GM23338 (cell line): ENCODE data around the gene PABPC3. TPM values are rescaled to one million over a fixed set of nuclear protein-coding genes. Genes with fewer than 3 reads are reported as not detected.

Source experiments
- ATAC-seq: fragments of 200-7000 bp; cut with Tn5 transposase; 3 replicates; pipeline ENCODE4 v1.9.1; 2020
- DNase-seq: peaks from one replicate; pipeline ENCODE4 v3.0.0-alpha.2; 2015; ENCODE audit warnings: low spot score
- H2AFZ ChIP-seq: fragments of 200-600 bp; sonication (generic); 2 replicates; pipeline ENCODE4 v1.8.0; 2016; ENCODE audit warnings: antibody characterized with exemption, mild to moderate bottlenecking, moderate library complexity
- H3F3A ChIP-seq: fragments of 200-600 bp; sonication (generic); replicated peaks from 2 replicates; pipeline ENCODE4 v1.8.0; 2017; ENCODE audit warnings: antibody characterized with exemption, mixed run types, low read depth
- H3K27ac ChIP-seq: fragments of 200-600 bp; sonication (generic); 2 replicates; pipeline ENCODE4 v1.6.1; 2016; ENCODE audit warnings: low read depth
- H3K27me3 ChIP-seq: fragments of 200-600 bp; sonication (generic); 2 replicates; pipeline ENCODE4 v1.8.0; 2016; ENCODE audit warnings: mild to moderate bottlenecking, mixed run types, moderate library complexity; ENCODE audit not compliant: insufficient read depth
- H3K36me3 ChIP-seq: fragments of 200-600 bp; sonication (generic); 2 replicates; pipeline ENCODE4 v1.8.0; 2016; ENCODE audit warnings: mild to moderate bottlenecking; ENCODE audit not compliant: insufficient read depth
- H3K4me1 ChIP-seq: fragments of 200-600 bp; sonication (generic); 2 replicates; pipeline ENCODE4 v1.8.0; 2016; ENCODE audit warnings: mild to moderate bottlenecking, moderate library complexity; ENCODE audit not compliant: insufficient read depth
- H3K4me2 ChIP-seq: fragments of 200-600 bp; sonication (generic); 2 replicates; pipeline ENCODE4 v1.7.1; 2017; ENCODE audit warnings: mixed run types
- H3K4me3 ChIP-seq: fragments of 200-600 bp; sonication (generic); 2 replicates; pipeline ENCODE4 v1.6.1; 2016; ENCODE audit warnings: mixed run types
- H3K79me2 ChIP-seq: fragments of 200-600 bp; sonication (generic); replicated peaks from 2 replicates; pipeline ENCODE4 v1.8.0; 2017; ENCODE audit warnings: mild to moderate bottlenecking; ENCODE audit not compliant: insufficient read depth
- H3K9me2 ChIP-seq: fragments of 200-600 bp; sonication (generic); 2 replicates; pipeline ENCODE4 v1.8.0; 2017; ENCODE audit not compliant: insufficient read depth
- H4K20me1 ChIP-seq: fragments of 200-600 bp; sonication (generic); replicated peaks from 2 replicates; pipeline ENCODE4 v1.8.0; 2017; ENCODE audit warnings: mild to moderate bottlenecking; ENCODE audit not compliant: insufficient read depth
- H3K27ac Mint-ChIP-seq: 2 replicates; pipeline ENCODE4 v1.8.0; 2020; ENCODE audit warnings: inconsistent platforms, mild to moderate bottlenecking, moderate library complexity, mixed read lengths
- H3K27me3 Mint-ChIP-seq: 3 replicates; pipeline ENCODE4 v1.8.0; 2022; ENCODE audit warnings: low read depth, mild to moderate bottlenecking, moderate library complexity, mixed read lengths, inconsistent platforms; ENCODE audit not compliant: insufficient read depth, poor library complexity
- H3K36me3 Mint-ChIP-seq: 3 replicates; pipeline ENCODE4 v1.8.0; 2021; ENCODE audit warnings: low read depth, mild to moderate bottlenecking, inconsistent platforms, moderate library complexity, mixed read lengths
- H3K4me1 Mint-ChIP-seq: 3 replicates; pipeline ENCODE4 v1.8.0; 2020; ENCODE audit warnings: mild to moderate bottlenecking, inconsistent platforms, mixed read lengths
- H3K4me3 Mint-ChIP-seq: 3 replicates; pipeline ENCODE4 v1.8.0; 2021; ENCODE audit warnings: moderate library complexity, mild to moderate bottlenecking, inconsistent platforms, mixed read lengths
- H3K9me3 Mint-ChIP-seq: 3 replicates; pipeline ENCODE4 v1.8.0; 2020; ENCODE audit warnings: moderate library complexity, mild to moderate bottlenecking, inconsistent platforms, mixed read lengths
- CREB1 ChIP-seq: fragments of 250-450 bp; sonication (Bioruptor Pico); IDR thresholded peaks from 2 replicates; pipeline ENCODE4 v1.5.0; 2020; ENCODE audit warnings: low read depth, mild to moderate bottlenecking, moderate library complexity
- EZH2phosphoT487 ChIP-seq: fragments of 200-600 bp; sonication (generic); IDR thresholded peaks from one replicate; pipeline ENCODE4 v1.8.1; 2018; ENCODE audit warnings: antibody characterized with exemption; ENCODE audit not compliant: unreplicated experiment
- NANOG ChIP-seq: IDR thresholded peaks from 2 replicates; pipeline ENCODE4 v1.6.1; 2016; ENCODE audit warnings: antibody characterized with exemption, borderline replicate concordance
- ZNF331 ChIP-seq: fragments of 250-450 bp; sonication (Bioruptor Pico); IDR thresholded peaks from 2 replicates; pipeline ENCODE4 v1.5.0; 2020; ENCODE audit warnings: low read depth, mild to moderate bottlenecking, moderate library complexity
- polyA plus RNA-seq: library from polyadenylated mRNA; unstranded; fragments of >200 nt; fragmentation: Nextera tagmentation; extraction: Ambion mirVana; gene quantifications from 2 replicates; pipeline ENCODE4 v1.2.1, GENCODE V29; 2016
- total RNA-seq: library from RNA; depleted of rRNA; stranded (reverse); fragments of >200 nt; shearing (Covaris generic); gene quantifications from 2 replicates; pipeline ENCODE4 v1.2.3, GENCODE V29; 2014
- TF ChIP-seq, protein P1 (sequence below): IDR thresholded peaks from 2 replicates; pipeline ENCODE4 v1.6.1; 2016; ENCODE audit warnings: antibody characterized with exemption
- TF ChIP-seq, protein P2 (sequence below), 2 experiments: fragments of 200-600 bp in 1 of 2; sonication (generic) in 1 of 2; conservative IDR thresholded peaks; 2 replicates each; pipeline versions ENCODE4 v1.5.1 to v1.6.1; 2016 to 2017; ENCODE audit warnings: antibody characterized with exemption in 2 of 2, low read depth in 2 of 2, mild to moderate bottlenecking in 2 of 2, moderate library complexity in 1 of 2
- TF ChIP-seq, protein P3 (sequence below): IDR thresholded peaks from one replicate; pipeline ENCODE4 v1.6.1; 2018; ENCODE audit warnings: antibody characterized with exemption; ENCODE audit not compliant: unreplicated experiment
- TF ChIP-seq, protein P4 (sequence below): fragments of 250-450 bp; sonication (Bioruptor Pico); IDR thresholded peaks from 2 replicates; pipeline ENCODE4 v1.5.0; 2020; ENCODE audit warnings: mild to moderate bottlenecking, moderate library complexity

PABPC3 gene
- total and polyA plus RNA-seq, 2 experiments from 2014 or later: 0.55 to 1.2 TPM

DNA sequence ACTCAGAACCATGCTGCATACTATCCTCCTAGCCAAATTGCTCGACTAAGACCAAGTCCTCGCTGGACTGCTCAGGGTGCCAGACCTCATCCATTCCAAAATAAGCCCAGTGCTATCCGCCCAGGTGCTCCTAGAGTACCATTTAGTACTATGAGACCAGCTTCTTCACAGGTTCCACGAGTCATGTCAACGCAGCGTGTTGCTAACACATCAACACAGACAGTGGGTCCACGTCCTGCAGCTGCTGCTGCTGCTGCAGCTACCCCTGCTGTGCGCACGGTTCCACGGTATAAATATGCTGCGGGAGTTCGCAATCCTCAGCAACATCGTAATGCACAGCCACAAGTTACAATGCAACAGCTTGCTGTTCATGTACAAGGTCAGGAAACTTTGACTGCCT, 1.5 kb downstream of the PABPC3 start:
- TF ChIP-seq, protein P1, sequence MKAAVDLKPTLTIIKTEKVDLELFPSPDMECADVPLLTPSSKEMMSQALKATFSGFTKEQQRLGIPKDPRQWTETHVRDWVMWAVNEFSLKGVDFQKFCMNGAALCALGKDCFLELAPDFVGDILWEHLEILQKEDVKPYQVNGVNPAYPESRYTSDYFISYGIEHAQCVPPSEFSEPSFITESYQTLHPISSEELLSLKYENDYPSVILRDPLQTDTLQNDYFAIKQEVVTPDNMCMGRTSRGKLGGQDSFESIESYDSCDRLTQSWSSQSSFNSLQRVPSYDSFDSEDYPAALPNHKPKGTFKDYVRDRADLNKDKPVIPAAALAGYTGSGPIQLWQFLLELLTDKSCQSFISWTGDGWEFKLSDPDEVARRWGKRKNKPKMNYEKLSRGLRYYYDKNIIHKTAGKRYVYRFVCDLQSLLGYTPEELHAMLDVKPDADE: no peak
- Mint-ChIP-seq H3K9me3 (no peaks in the 10 kb centered on the region), H3K4me1 (no peaks in the 10 kb centered on the region), H3K4me3 (no peak overlapping the region), H3K36me3 (no peaks in the 10 kb centered on the region), H3K27me3 (peaks cover 6% of the 10 kb centered on the region), H3K27ac (no peak overlapping the region)
- DNase-seq (no peak), ATAC-seq (no peak)
- no peaks in the 10 kb centered on the region for H3K9me2 ChIP-seq
- H3K36me3 ChIP-seq: no peaks in the 10 kb centered on the region
- no peaks in the 10 kb centered on the region for H3K79me2 ChIP-seq
- H3K27ac ChIP-seq: no peak overlapping the region
- no peak overlapping the region for H3K4me2 ChIP-seq
- no peak overlapping the region for H2AFZ ChIP-seq
- H4K20me1 ChIP-seq: no peaks in the 10 kb centered on the region
- no peak overlapping the region for H3K4me3 ChIP-seq
- no peaks in the 10 kb centered on the region for H3K4me1 ChIP-seq
- no peaks in the 10 kb centered on the region for H3K27me3 ChIP-seq
- no peaks in the 10 kb centered on the region for H3F3A ChIP-seq

DNA sequence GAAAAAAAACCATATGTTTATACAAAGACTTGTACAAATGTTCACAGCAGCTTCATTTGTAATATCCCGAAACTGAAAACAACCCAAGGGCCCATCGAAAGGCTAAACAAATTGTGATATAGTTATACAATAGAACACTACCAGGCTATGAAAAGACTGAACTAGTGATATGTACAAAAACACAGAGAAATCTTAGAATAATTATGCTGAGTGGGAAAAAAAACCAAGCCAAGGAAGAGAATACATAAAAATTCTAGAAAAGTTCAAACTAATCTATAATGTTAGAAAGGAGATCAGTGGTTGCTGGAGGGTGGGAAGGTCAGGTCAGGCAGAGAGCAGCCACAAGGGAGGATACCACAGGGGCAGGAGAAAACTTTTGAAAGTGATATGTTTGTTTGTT, 7.8 kb downstream of the PABPC3 start:
- Mint-ChIP-seq H3K27me3 (peaks cover 2% of the 10 kb centered on the region), H3K27ac (no peak overlapping the region), H3K9me3 (no peaks in the 10 kb centered on the region), H3K36me3 (no peaks in the 10 kb centered on the region), H3K4me1 (no peaks in the 10 kb centered on the region), H3K4me3 (no peak overlapping the region)
- Histone ChIP-seq H3F3A (no peaks in the 10 kb centered on the region), H3K9me2 (no peaks in the 10 kb centered on the region), H3K27me3 (no peaks in the 10 kb centered on the region), H2AFZ (no peak overlapping the region), H3K36me3 (no peaks in the 10 kb centered on the region), H4K20me1 (no peaks in the 10 kb centered on the region), H3K4me3 (no peak overlapping the region), H3K79me2 (no peaks in the 10 kb centered on the region), H3K4me1 (no peaks in the 10 kb centered on the region), H3K4me2 (no peak overlapping the region), H3K27ac (no peak overlapping the region)
- ATAC-seq (no peak), DNase-seq (no peak)
- TF ChIP-seq EZH2phosphoT487: no peak
- TF ChIP-seq, protein P1: no peak
- TF ChIP-seq, protein P2, sequence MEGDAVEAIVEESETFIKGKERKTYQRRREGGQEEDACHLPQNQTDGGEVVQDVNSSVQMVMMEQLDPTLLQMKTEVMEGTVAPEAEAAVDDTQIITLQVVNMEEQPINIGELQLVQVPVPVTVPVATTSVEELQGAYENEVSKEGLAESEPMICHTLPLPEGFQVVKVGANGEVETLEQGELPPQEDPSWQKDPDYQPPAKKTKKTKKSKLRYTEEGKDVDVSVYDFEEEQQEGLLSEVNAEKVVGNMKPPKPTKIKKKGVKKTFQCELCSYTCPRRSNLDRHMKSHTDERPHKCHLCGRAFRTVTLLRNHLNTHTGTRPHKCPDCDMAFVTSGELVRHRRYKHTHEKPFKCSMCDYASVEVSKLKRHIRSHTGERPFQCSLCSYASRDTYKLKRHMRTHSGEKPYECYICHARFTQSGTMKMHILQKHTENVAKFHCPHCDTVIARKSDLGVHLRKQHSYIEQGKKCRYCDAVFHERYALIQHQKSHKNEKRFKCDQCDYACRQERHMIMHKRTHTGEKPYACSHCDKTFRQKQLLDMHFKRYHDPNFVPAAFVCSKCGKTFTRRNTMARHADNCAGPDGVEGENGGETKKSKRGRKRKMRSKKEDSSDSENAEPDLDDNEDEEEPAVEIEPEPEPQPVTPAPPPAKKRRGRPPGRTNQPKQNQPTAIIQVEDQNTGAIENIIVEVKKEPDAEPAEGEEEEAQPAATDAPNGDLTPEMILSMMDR (conservative IDR thresholded peaks at IDR 0.05; ENCODE audit: low read depth in 2 of 2): no peak
- no peak for TF ChIP-seq ZNF331 (CRISPR knock-in tag)
- TF ChIP-seq NANOG: no peak
- TF ChIP-seq, protein P3, sequence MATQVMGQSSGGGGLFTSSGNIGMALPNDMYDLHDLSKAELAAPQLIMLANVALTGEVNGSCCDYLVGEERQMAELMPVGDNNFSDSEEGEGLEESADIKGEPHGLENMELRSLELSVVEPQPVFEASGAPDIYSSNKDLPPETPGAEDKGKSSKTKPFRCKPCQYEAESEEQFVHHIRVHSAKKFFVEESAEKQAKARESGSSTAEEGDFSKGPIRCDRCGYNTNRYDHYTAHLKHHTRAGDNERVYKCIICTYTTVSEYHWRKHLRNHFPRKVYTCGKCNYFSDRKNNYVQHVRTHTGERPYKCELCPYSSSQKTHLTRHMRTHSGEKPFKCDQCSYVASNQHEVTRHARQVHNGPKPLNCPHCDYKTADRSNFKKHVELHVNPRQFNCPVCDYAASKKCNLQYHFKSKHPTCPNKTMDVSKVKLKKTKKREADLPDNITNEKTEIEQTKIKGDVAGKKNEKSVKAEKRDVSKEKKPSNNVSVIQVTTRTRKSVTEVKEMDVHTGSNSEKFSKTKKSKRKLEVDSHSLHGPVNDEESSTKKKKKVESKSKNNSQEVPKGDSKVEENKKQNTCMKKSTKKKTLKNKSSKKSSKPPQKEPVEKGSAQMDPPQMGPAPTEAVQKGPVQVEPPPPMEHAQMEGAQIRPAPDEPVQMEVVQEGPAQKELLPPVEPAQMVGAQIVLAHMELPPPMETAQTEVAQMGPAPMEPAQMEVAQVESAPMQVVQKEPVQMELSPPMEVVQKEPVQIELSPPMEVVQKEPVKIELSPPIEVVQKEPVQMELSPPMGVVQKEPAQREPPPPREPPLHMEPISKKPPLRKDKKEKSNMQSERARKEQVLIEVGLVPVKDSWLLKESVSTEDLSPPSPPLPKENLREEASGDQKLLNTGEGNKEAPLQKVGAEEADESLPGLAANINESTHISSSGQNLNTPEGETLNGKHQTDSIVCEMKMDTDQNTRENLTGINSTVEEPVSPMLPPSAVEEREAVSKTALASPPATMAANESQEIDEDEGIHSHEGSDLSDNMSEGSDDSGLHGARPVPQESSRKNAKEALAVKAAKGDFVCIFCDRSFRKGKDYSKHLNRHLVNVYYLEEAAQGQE: no peak
- TF ChIP-seq, protein P4, sequence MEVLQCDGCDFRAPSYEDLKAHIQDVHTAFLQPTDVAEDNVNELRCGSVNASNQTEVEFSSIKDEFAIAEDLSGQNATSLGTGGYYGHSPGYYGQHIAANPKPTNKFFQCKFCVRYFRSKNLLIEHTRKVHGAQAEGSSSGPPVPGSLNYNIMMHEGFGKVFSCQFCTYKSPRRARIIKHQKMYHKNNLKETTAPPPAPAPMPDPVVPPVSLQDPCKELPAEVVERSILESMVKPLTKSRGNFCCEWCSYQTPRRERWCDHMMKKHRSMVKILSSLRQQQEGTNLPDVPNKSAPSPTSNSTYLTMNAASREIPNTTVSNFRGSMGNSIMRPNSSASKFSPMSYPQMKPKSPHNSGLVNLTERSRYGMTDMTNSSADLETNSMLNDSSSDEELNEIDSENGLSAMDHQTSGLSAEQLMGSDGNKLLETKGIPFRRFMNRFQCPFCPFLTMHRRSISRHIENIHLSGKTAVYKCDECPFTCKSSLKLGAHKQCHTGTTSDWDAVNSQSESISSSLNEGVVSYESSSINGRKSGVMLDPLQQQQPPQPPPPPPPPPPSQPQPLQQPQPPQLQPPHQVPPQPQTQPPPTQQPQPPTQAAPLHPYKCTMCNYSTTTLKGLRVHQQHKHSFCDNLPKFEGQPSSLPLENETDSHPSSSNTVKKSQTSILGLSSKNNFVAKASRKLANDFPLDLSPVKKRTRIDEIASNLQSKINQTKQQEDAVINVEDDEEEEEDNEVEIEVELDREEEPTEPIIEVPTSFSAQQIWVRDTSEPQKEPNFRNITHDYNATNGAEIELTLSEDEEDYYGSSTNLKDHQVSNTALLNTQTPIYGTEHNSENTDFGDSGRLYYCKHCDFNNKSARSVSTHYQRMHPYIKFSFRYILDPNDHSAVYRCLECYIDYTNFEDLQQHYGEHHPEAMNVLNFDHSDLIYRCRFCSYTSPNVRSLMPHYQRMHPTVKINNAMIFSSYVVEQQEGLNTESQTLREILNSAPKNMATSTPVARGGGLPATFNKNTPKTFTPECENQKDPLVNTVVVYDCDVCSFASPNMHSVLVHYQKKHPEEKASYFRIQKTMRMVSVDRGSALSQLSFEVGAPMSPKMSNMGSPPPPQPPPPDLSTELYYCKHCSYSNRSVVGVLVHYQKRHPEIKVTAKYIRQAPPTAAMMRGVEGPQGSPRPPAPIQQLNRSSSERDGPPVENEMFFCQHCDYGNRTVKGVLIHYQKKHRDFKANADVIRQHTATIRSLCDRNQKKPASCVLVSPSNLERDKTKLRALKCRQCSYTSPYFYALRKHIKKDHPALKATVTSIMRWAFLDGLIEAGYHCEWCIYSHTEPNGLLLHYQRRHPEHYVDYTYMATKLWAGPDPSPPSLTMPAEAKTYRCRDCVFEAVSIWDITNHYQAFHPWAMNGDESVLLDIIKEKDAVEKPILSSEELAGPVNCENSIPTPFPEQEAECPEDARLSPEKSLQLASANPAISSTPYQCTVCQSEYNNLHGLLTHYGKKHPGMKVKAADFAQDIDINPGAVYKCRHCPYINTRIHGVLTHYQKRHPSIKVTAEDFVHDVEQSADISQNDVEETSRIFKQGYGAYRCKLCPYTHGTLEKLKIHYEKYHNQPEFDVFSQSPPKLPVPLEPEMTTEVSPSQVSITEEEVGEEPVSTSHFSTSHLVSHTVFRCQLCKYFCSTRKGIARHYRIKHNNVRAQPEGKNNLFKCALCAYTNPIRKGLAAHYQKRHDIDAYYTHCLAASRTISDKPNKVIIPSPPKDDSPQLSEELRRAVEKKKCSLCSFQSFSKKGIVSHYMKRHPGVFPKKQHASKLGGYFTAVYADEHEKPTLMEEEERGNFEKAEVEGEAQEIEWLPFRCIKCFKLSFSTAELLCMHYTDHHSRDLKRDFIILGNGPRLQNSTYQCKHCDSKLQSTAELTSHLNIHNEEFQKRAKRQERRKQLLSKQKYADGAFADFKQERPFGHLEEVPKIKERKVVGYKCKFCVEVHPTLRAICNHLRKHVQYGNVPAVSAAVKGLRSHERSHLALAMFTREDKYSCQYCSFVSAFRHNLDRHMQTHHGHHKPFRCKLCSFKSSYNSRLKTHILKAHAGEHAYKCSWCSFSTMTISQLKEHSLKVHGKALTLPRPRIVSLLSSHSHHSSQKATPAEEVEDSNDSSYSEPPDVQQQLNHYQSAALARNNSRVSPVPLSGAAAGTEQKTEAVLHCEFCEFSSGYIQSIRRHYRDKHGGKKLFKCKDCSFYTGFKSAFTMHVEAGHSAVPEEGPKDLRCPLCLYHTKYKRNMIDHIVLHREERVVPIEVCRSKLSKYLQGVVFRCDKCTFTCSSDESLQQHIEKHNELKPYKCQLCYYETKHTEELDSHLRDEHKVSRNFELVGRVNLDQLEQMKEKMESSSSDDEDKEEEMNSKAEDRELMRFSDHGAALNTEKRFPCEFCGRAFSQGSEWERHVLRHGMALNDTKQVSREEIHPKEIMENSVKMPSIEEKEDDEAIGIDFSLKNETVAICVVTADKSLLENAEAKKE (CRISPR knock-in tag): no peak
- no peak for TF ChIP-seq CREB1 (CRISPR knock-in tag)
